DMS79 (cell line): ENCODE data around the gene GTSF1L.
"Not testable (repeated sequence)": the region's sequence is repeated elsewhere in the genome, so short reads cannot be mapped to it uniquely, and the experiment has no call there.

Experiments used
- DNase-seq: peaks from one replicate; lab custom pipeline; 2025; lab: John Stamatoyannopoulos, UW

GTSF1L gene

DNA sequence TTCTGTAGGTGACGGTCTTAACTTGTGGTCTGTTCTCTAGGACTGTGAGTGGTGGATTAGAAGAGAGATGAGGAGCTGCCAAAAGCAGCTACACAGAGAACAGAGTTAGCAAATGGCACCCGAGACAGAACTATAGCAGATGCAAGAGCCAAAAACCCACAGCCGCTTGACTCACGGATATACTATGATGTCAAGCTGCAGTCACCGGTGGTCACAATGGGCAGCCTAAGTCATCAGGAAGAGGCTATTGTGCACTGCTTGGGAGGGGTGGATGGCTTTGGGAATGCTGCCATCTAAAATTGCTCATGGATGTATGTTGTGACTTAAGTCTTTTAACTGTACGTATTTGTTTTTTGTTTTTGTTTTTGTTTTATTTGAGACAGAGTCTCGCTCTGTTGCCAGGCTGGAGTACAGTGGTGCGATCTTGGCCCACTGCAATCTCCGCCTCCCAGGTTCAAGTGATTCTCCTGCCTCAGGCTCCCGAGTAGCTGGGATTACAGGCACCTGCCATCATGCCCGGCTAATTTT lies at the start of gene GTSF1L:
TSS of gene GTSF1L (minus strand) at position 192 of the 528 bp plus-strand sequence. CDS start 308 bp downstream, outside the sequence.
- DNase-seq: no peak

DNA sequence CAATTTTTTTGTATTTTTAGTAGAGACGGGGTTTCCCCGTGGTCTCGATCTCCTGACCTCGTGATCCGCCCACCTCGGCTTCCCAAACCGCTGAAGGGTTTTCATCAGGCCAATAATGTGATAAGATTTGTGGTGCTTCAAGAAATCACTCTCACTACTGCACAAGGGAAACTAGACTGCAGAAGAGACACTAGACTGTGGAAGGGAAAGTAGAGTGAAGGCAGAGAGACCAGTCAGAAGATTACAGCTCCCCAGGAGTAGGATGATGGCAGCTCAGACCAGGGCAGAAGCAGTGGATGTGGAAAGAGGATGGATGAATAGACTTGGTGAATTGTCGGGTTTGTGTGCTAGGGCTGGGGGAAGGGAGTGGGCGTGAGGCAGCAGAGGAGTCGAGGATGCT lies 48.0 kb upstream of the GTSF1L start:
- no peak for DNase-seq

DNA sequence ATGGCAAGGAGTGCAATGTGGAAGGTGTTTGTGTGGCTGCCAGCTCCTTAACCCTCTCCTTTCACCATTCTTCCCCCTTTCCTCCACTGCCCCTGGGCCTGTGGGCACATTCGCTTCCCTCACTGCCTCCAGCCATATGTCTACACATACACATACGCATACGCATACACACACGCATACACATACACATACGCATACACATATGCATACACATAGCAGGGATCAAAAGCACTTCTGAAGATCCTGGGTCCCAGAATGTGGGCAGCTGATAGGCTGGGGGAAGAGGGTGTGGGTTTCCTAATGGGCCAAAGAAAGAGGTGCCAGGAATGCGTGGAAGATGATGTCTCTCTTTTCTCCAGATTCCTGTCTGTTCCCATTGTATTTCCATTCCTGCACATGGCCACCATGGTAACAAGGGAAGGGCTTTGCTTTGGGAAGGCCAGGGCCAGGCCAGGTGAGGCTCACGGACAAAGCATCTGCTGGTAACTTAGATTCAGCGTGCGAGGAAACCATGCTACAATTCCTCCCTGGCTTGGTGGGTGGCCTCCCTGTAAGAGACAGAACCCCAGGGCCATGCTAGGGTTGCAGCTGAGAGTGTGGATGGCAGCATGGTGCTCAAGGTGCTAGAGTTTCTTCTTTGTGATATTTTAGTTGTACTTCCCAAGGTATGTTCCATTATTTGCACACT lies 44.8 kb upstream of the GTSF1L start:
- DNase-seq: no peak

DNA sequence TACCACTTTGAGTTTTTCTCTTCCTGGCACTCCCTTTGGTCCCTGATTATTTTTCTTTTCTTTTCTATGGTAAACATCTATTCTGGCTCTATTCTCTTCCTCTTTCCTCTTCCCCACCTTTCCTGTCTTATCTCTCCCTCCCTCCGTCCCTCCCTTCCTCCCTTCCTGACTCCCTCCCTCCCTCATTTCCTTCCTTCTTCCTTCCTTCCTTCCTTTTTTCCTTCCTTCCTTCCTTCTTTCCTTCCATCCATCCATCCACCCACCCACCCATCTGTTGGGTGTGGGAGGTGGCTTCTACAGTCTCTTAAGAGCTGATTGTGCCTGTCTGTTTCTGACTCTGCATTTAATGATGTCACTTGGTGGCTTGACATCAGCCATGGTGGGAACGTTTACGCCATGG lies 43.5 kb upstream of the GTSF1L start:
- DNase-seq: no peak

DNA sequence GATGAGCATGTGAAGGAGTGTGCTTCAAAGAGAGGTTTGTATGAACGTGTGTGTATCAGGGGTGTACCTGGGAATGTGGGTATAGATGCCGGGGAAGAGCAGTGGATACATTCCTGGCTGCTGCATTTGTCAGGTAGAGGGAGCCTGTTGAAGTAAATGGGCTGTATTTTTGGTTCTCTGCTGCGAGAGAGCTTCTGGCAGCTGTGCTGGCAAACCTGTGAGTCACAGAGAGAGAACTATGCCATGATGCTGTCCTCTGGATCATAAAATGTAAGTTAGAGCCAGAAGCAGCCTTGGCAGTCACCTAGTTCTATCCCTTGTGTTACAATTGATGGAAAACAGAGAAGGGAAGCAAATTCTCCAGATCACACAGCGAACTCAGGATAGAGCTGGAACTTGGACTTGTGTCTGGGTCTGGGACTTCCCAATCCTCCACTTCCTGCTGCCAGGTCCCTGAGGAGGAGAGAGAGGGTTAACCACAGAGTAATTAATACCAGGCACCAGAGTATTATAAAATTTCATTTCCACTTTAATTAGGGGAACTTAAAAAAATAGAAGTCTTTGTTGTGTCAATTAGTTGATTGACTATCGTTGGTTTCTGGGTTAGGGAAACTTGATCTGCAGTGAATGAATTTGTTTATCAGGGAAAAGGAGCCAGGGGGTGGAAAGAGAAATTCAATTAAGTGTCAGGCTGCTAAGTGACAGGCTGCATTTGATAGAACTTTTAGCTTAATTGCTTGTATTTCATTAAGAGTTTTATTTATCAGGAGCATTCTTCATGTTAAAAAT lies 41.1 kb upstream of the GTSF1L start:
- no peak for DNase-seq

DNA sequence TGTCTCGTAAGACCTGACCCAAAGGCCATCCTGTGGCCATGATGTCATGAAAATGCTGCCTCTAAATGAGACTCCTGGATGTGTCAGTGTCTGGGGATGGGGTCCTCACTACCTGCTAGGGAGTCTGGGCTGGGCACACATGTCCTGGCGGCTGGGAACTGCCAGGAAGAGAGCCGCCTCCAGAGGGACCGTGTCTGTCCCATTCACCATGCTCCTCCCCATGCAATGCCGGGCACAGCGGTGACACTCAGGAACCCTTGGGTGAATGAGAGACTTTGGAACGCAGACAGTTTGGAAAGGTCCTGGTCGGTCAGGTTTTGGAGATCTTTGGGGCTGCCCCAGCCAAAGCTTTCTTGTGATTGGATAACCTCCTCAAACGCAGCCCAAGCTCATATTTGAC lies 40.1 kb upstream of the GTSF1L start:
- no peak for DNase-seq

DNA sequence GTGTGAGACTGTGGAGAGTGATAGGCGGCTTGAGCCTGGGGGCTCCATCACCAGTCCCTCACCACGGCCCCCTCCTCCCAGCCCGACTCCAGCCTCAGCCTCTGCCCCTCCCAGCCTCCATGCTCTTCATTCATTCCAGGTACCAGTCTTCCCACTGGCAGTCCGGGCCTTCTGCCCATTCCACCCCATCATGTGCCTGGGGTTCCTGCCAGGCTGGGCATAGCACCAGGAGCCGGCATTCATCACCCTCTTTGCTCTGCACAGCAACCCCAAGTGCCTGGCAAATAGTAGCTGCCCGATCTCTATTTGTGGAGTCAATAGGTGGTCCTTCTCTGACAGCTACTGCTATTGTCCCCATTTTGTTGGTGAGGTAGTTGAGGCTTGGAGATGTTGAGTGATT lies 39.6 kb upstream of the GTSF1L start:
- no peak for DNase-seq

DNA sequence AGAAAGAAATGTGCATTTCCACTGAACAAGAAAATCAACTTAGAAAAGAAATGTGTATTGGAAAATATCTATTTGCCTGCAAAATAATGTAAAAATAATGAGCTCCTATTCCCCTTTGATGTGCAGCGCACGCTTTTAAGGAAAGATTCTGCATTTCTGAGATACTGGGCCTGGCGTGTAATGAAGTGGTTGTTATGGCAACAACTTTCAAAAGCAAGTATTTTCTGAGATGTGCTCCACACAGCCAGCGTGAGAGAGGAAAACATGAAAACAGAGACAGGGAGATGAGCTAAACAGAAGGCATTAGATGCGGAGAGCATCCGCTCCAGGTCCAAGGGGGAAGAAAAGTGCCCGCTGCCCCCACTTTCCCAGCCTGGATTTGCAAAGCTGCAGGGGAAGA lies 39.1 kb upstream of the GTSF1L start:
- no peak for DNase-seq

DNA sequence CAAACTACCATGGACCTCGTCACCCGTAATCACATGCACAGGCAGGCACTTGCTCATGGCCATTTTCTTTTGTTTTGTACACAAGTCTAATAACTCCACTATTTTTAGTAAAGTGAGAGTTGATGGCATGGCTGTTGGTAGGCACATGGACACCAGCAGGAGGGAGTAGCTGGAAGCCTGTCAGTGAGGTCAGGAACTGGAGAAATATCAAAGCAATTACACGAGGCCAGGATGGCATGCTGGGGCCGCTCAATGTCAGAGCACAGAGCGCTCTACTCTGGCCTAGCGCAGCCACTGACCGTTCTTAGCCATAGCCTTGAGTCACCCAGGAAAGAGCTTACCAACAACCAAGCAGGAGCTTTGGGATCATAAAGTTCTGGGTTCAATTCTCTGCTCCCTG lies 36.1 kb upstream of the GTSF1L start:
- no peak for DNase-seq

DNA sequence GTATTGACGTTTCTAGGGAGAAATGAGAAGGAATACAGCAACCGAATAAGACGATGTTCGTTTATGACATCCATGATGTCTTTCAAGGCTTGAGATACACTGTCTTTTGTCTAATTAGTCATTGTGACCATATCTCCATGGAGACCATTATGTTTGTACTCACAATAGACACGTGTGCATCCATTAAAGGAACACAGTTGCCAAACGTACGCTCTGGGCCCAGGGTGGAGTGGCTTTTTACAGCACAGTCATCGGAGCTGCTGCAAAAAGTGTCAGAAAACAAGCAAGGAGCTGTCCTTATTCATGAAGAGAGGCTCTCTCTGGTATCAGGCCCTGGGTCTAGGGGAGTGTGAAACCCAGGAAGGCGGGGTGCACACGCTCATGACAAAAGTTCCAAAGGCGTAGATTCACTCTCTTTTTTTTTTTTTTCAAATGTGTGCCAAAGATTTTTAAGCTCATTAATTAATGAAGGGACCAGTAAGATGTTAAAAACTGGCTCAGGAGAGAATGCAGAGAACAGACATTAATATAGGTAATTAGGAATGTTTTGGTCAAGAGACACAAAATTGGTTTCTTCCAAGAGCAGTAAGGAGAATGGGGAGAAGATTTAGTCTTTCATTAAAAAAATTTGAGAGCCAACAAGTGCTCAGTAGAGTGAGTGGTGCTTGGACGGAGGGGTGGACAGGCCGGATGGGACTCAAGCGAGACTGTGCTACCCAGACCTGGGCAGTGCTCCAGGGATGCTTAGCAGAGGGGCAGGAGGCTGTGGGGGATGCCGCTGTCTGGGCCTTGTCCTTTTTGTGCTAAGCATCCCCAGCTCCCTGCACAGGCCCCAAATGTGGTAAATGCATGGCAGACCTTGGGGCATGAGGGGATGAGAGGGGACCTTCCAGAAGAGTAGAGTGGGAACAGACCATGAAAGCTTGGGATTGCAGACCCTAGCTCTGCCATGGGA lies 34.9 kb upstream of the GTSF1L start:
- no peak for DNase-seq

DNA sequence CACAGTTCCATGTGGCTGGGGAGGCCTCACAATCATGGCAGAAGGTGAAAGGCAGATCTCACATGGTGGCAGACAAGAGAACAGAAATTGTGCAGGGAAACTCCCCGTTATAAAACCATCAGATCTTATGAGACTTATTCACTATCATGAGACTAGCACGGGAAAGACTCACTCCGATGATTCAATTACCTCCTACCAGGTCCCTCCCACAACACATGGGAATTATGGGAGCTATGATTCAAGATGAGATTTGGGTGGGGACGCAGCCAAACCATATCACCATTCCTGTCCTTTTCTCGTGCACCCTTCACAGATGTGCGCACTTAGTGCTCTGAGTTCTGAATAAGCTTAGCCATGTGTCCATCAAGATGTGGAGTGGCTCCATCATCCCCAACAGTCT lies 31.1 kb upstream of the GTSF1L start:
- DNase-seq: not testable (repeated sequence)

DNA sequence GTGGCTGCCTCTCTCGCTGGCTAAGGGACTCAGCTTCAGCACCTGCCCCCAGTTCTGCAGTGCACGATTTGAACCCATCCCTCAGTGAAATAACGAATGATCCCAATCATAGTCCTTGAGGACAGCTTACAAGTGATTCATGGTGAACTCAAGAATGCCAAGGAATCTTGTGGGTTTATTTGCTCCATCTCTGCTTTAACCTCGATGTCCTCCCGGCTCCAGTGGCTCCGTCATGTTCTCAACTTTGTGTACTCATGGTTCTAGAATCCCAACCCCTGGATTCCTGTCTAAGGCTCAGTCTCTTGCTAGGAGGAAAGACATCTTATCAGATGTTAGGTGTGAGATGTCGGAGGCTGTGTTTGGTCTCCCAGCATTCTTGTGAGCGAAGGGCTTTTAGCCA lies 29.0 kb upstream of the GTSF1L start:
- DNase-seq: no peak

DNA sequence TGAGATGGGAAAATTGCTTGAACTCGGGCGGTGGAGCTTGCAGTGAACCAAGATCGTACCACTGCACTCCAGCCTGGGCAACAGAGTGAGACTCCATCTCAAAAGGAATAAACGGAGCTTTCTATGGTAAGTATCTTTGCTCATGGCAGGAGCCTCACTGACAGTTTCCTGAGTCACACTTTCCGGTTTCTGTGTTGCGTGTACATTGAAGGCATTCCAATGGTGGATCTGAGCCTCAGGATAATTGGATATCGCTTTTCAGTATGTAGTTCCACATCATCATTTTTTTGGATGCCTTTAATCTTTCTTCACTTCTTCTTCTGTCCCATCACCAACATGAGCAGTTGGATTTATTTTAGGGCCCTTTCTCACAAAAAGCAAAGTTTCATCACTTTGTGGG lies 28.6 kb upstream of the GTSF1L start:
- DNase-seq: no peak

DNA sequence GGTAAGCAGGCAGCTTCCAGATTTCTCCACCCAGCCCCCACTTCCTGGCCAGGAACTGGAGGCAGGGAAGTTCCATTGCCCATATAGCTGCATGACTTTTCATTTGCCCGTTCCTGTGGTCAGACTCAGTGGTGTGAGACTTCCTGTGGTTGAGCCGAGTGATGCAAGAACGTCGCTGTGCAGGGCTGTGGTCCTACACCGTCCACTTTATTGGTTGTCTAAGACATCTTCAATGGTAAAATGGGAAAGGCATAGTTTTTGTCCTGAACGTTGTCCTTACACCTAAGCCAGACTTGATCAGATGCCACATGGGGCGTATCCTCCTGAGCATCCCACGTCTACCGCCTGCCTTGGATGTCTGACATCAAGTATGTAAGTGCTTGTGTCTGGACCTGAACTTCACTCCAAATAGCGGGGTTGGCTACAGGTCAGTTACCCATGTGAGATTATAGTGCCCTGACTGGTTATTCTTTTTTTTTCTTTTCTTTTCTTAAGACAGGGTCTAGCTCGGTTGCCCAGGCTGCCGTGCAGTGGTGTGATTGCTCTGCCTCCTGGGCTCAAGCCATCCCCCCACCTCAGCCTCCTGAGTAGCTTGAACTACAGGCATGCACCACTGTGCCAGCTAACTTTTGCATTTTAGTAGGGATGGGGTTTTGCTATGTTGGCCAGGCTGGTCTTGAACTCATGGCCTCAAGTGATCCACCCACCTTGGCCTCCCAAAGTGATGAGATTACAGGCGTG lies 25.9 kb upstream of the GTSF1L start:
- DNase-seq: no peak

DNA sequence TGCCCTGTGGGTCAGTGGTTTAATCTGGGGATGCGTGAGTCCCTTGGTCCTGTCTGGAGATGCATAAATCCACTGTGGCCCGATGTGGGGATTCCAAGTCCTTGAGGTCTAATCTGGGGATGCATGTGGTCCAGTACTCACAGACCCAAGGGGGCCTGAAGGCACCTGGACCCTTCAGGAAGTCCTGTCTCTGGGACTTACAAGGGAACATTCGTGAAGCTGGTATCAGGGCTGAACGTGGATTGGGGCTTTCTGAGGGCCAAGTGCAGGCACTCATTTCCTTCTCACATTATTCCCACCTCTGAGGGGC lies 25.2 kb upstream of the GTSF1L start:
- no peak for DNase-seq

DNA sequence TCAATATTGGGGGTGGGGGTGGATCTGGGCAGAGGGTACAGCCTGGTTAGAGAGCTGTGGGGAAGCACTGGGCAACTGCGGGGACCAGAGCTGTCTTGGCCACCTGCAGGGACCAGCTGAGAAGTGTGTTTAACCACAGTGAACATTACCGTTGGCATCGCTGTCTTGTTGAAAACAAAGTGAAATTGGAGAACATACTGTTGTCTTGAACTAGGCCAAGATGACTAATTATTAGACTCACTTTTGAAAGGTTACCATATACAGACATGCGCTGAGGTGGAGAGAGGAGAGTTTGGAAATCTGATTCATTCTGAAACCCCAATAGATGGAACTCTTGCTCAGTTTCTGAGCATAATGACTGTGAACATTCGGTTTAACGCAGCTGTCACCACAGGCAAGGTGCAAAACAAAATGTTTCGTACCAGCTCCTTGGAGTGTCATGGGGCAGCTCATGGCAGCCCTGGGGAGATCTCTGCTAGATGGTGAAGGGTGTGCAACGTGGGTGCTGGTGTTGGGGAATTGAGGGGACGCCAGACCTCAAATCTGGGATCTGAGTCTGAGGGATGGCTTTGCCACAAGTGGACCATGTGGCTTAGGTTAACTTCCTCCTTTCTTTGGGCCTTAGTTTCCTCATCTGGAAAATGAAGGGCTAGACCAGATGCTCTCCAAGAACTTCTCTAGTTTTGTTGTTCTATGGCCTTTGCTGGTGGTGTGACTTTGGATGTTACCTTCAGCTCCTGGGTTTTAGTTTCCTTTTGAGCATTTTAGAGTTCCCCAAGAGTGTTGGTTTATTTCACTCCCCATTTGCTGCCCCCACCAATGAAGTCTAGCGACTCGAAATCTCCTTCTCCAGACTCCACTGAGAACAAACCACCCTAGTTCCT lies 24.6 kb upstream of the GTSF1L start:
- DNase-seq: no peak

DNA sequence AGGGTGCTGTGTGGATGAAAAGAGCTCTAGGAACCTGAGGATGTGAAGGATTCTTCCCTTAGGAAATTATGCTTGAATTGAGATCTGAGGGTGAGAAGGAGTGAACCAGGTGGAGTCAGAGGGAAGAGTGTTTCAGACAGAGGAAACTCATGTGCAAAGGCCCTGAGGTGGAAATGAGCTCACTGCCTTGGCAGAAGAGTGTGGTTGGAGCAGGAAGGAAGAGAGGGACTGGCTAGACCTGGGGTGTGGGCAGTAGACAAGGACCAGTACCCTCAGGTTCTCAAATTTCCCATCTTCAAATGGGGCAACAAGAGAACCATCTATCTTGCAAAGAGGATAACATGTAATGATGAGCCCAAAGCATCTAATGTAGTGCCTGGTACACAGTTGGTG lies 24.0 kb upstream of the GTSF1L start:
- no peak for DNase-seq

DNA sequence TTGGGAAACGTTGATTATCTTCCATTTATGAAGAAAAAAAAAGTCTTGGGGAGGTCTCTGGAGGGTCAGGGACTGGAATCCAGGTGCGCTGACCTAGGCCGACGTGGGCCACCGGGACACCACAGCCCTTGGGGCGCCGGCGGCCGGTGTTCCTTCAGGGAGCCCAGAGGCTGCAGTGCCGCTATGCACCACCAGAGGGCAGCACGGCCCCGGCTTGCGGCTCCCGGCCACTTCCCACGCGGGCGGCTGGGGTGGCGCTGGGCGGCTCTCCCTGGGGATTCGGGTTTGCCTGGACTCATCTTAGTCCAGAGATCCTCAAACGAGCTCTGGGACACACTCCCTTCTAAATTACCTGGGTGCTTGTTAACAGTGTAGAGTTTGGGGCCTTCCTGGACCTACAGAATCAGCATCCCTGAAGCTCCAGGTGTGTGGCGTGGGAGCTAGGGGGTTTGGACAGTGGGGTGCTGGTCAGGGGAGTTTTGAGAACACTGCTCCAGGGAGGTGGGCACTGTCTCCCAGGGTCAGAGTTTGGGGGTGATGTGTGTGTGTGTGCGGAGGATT lies 23.0 kb upstream of the GTSF1L start:
- DNase-seq: no peak

DNA sequence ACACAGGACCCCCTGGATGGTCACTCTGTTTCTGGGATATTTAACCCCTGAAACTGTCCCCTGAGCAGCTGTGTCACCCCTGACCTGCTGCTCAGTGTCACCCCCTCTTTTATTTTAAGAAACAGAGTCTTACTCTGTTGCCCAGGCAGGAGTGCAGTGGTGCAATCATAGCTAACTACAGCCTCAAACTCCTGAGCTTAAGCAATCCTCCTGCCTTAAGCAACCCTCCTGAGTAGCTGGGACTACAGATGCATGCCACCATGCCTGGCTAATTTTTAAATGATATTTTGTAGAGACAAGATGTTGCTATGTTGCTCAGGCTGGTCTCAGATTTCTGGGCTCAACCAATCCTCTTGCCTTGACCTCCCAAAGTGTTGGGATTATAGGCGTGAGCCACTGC lies 21.5 kb upstream of the GTSF1L start:
- no peak for DNase-seq

DNA sequence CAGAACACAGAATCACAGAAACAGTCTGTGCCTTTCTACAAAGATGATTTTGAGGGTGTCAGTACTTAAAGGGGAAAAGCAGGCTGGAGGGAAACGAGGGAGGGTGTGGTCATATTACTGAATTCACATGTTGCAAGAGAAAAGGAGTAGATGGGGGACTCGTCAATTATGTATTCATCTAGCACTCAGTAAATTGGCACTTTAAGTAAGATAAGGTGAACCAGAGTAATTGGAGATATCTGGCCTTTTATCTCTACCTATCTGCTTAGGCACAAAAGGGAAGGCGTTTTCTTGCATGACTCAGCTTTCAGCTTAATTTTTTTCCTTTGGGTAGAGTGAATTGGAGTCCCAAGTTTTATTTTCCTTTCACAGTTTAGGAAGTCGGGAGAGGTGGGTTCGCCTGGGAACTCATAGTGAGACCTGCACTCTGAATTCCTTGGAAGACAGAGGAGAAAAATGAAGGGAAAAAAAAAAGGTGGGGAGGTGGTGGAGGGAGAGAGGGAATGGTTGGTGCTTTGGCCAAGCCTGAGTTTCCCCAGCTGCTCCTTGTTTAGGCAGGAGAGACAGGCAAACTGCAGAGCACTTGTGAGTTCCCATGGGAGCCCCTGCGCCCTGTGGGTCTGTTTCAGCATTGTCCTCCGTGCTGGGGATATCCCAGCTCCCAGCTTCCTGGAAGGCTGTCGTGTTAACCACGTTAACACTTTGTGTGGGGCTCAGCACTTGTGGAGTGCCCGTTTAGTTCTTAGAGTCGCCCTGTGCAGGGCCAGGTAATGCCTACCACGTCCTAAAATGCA lies 19.7 kb upstream of the GTSF1L start:
- no peak for DNase-seq
